H1 (cell line): ENCODE measurements around the gene ATXN8OS.

Experiments used
- CBX5 ChIP-seq: fragments of 300-800, 300-1000 bp; sonication (generic); IDR thresholded peaks from 2 replicates; pipeline ENCODE4 v1.7.1; 2016; ENCODE audit warnings: antibody characterized with exemption, low read length, low read depth
- CEBPB ChIP-seq: IDR thresholded peaks from 2 replicates; pipeline ENCODE4 v1.6.1; 2012; ENCODE audit warnings: low read depth, low read length
- HDAC6 ChIP-seq: IDR thresholded peaks from one replicate; pipeline ENCODE4 v1.7.1; 2012; ENCODE audit warnings: low read depth, mild to moderate bottlenecking, inconsistent platforms, low read length, moderate library complexity
- PHF8 ChIP-seq: fragments of 200-600 bp; sonication (generic); conservative IDR thresholded peaks from 2 replicates; pipeline ENCODE4 v1.7.1; 2012; ENCODE audit warnings: low read depth, mild to moderate bottlenecking, inconsistent platforms, low read length, moderate library complexity
- POLR2AphosphoS5 ChIP-seq: IDR thresholded peaks from 2 replicates; pipeline ENCODE4 v1.6.1; 2011; ENCODE audit warnings: low read depth, low read length
- SP2 ChIP-seq: IDR thresholded peaks from 2 replicates; pipeline ENCODE4 v1.6.1; 2012; ENCODE audit warnings: mild to moderate bottlenecking, low read length, inconsistent platforms
- TAF1 ChIP-seq: IDR thresholded peaks from 2 replicates; pipeline ENCODE4 v1.6.1; 2011; ENCODE audit warnings: mild to moderate bottlenecking, low read depth, low read length

DNA sequence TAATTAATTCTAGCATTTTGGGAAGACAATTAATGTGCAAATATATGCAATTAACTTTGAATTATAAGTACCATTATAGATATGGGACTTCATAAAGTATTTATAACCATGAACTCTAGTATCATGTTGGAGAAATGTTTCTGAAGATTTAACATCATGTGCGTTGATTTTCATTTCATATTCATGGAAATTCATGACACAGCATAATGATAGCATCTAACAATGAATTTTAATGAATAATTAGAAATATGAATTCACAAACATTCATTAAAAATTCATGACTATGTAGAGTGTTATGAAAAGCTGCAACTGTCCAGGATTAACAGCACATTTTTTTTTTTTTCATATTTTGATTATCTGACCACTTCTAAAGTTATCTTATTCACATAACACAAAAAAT lies 70.7 kb downstream of the ATXN8OS start:
- TF ChIP-seq CEBPB (no peak), PHF8 (no peak), TAF1 (no peak), CBX5 (no peak), SP2 (no peak), POLR2AphosphoS5 (no peak), HDAC6 (no peak)
